ENCODE measurements around the gene SLC25A30. TPM values are rescaled to one million over a fixed set of nuclear protein-coding genes. Genes with fewer than 3 reads are reported as not detected.
A peak's percentile ranks its signal among the peaks of the same experiment; 100 is the strongest.

The SLC25A30 gene
- total and polyA plus RNA-seq, 4 donors = 5.4 to 59.2 (median 17.8) TPM

- peak overlapping the region; percentile 54 to 90 for H3K27ac ChIP-seq (ENCODE audit: low read depth in 1 of 2, low read length in 2 of 2)
- WGBS = 17% methylated on average over 2 of the region's 2 CpGs
- TF ChIP-seq MAX (IDR thresholded peaks at IDR 0.05) = no peak
- TF ChIP-seq TAF1 (conservative IDR thresholded peaks at IDR 0.05) = no peak
- peak; percentile 69 to 79 for TF ChIP-seq RAD21 (IDR thresholded peaks at IDR 0.05)
- TF ChIP-seq FOXA1 (IDR thresholded peaks at IDR 0.05) = no peak
- TF ChIP-seq YY1 (IDR thresholded peaks at IDR 0.05) = peak; percentile 29
- TF ChIP-seq, protein P1, sequence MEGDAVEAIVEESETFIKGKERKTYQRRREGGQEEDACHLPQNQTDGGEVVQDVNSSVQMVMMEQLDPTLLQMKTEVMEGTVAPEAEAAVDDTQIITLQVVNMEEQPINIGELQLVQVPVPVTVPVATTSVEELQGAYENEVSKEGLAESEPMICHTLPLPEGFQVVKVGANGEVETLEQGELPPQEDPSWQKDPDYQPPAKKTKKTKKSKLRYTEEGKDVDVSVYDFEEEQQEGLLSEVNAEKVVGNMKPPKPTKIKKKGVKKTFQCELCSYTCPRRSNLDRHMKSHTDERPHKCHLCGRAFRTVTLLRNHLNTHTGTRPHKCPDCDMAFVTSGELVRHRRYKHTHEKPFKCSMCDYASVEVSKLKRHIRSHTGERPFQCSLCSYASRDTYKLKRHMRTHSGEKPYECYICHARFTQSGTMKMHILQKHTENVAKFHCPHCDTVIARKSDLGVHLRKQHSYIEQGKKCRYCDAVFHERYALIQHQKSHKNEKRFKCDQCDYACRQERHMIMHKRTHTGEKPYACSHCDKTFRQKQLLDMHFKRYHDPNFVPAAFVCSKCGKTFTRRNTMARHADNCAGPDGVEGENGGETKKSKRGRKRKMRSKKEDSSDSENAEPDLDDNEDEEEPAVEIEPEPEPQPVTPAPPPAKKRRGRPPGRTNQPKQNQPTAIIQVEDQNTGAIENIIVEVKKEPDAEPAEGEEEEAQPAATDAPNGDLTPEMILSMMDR (IDR thresholded peaks at IDR 0.05; ENCODE audit: low read depth, low read length, missing input control) = peak; percentile 56
- TF ChIP-seq, protein P2, sequence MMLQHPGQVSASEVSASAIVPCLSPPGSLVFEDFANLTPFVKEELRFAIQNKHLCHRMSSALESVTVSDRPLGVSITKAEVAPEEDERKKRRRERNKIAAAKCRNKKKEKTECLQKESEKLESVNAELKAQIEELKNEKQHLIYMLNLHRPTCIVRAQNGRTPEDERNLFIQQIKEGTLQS (IDR thresholded peaks at IDR 0.05) = no peak
Measured at GRCh38 chr13:45441633-45442032, 23.5 kb upstream of the SLC25A30 start.

GRCh38 chr13:45439781-45440462, 21.7 kb upstream of the SLC25A30 start:
- DNase-seq (ENCODE audit: low spot score) = no peak
- no peaks in the 10 kb centered on the region for H3K36me3 ChIP-seq (ENCODE audit: control insufficient read depth in 4 of 4, insufficient read depth in 3 of 4, low read depth in 1 of 4, low read length in 3 of 4)
- H3K4me3 ChIP-seq (ENCODE audit: low read depth in 1 of 3, low read length in 3 of 3) = no peak overlapping the region
- H3K4me1 ChIP-seq (ENCODE audit: control insufficient read depth in 4 of 4, insufficient read depth in 4 of 4, low read length in 3 of 4) = peaks cover 5 to 33% (median 15%) of the 10 kb centered on the region in 4 donors
- TF ChIP-seq SP1 (IDR thresholded peaks at IDR 0.05) (no peak), JUND (IDR thresholded peaks at IDR 0.05) (no peak), RXRA (IDR thresholded peaks at IDR 0.05) (no peak), FOXA1 (IDR thresholded peaks at IDR 0.05) (no peak), EGR1 (IDR thresholded peaks at IDR 0.05; ENCODE audit: low read depth in 2 of 2) (no peak), HNF4A (conservative IDR thresholded peaks at IDR 0.05) (no peak), TAF1 (conservative IDR thresholded peaks at IDR 0.05) (no peak), ZBTB33 (IDR thresholded peaks at IDR 0.05) (no peak), RAD21 (IDR thresholded peaks at IDR 0.05) (no peak), NR2F2 (IDR thresholded peaks at IDR 0.05) (no peak), HNF4G (IDR thresholded peaks at IDR 0.05) (no peak), MAX (IDR thresholded peaks at IDR 0.05) (no peak), YY1 (IDR thresholded peaks at IDR 0.05) (no peak), GABPA (IDR thresholded peaks at IDR 0.05 in 1 of 2, conservative IDR thresholded peaks at IDR 0.05 in 1 of 2) (no peak), REST (IDR thresholded peaks at IDR 0.05) (no peak), FOXA2 (IDR thresholded peaks at IDR 0.05) (no peak)
- TF ChIP-seq, protein P2 (IDR thresholded peaks at IDR 0.05) = no peak
- TF ChIP-seq, protein P1 (IDR thresholded peaks at IDR 0.05; ENCODE audit: low read depth, low read length, missing input control) = no peak
- no peaks in the 10 kb centered on the region for H3K9me3 ChIP-seq (ENCODE audit: control insufficient read depth in 4 of 4, low read length in 3 of 4)
- H3K9ac ChIP-seq (ENCODE audit: low read depth in 1 of 2, low read length in 2 of 2) = peak overlapping the region in 1 of 2 donors; percentile 54
- WGBS = 87% methylated on average over 3 of the region's 3 CpGs
- no peaks in the 10 kb centered on the region for H3K27me3 ChIP-seq (ENCODE audit: control insufficient read depth in 4 of 4, insufficient read depth in 4 of 4, low read length in 3 of 4)
- peak overlapping the region; percentile 54 to 92 for H3K27ac ChIP-seq (ENCODE audit: low read depth in 1 of 2, low read length in 2 of 2)

More at GRCh38 chr13:45441633-45442032, 23.5 kb upstream of the SLC25A30 start:
- no peak for DNase-seq (ENCODE audit: low spot score)
- no peaks in the 10 kb centered on the region for H3K36me3 ChIP-seq (ENCODE audit: control insufficient read depth in 4 of 4, insufficient read depth in 3 of 4, low read depth in 1 of 4, low read length in 3 of 4)
- H3K4me1 ChIP-seq (ENCODE audit: control insufficient read depth in 4 of 4, insufficient read depth in 4 of 4, low read length in 3 of 4) = peaks cover 5 to 25% (median 13%) of the 10 kb centered on the region in 4 donors
- H3K9me3 ChIP-seq (ENCODE audit: control insufficient read depth in 4 of 4, low read length in 3 of 4) = no peaks in the 10 kb centered on the region
- H3K4me3 ChIP-seq (ENCODE audit: low read depth in 1 of 3, low read length in 3 of 3) = no peak overlapping the region
- H3K9ac ChIP-seq (ENCODE audit: low read depth in 1 of 2, low read length in 2 of 2) = peak overlapping the region; percentile 5 to 86
- H3K27me3 ChIP-seq (ENCODE audit: control insufficient read depth in 4 of 4, insufficient read depth in 4 of 4, low read length in 3 of 4) = no peaks in the 10 kb centered on the region
